ENCODE measurements around the gene FAH. TPM values are rescaled to one million over a fixed set of nuclear protein-coding genes. Genes with fewer than 3 reads are reported as not detected.

The FAH gene
- total RNA-seq, 1 donor from 2014 or later, result 35.6 TPM

- DNase-seq (ENCODE audit: low spot score), result no peak
Observed at GRCh38 chr15:80199869-80200268, 47.1 kb downstream of the FAH start.

GRCh38 chr15:80201256-80202015, 48.6 kb downstream of the FAH start:
- DNase-seq (ENCODE audit: low spot score), result peak; percentile 4

- DNase-seq (ENCODE audit: low spot score), result peak; percentile 5
Observed at GRCh38 chr15:80202016-80202315, 49.2 kb downstream of the FAH start.

- DNase-seq (ENCODE audit: low spot score), result no peak
Observed at GRCh38 chr15:80202641-80203360, 50.0 kb downstream of the FAH start.

- DNase-seq (ENCODE audit: low spot score), result no peak
Observed at GRCh38 chr15:80203361-80203885, 50.6 kb downstream of the FAH start.

GRCh38 chr15:80204231-80204630, 51.4 kb downstream of the FAH start:
- DNase-seq (ENCODE audit: low spot score), result no peak

GRCh38 chr15:80207887-80208286, 55.1 kb downstream of the FAH start:
- DNase-seq (ENCODE audit: low spot score), result no peak

- DNase-seq (ENCODE audit: low spot score), result no peak
Observed at GRCh38 chr15:80208758-80209734, 56.2 kb downstream of the FAH start.

GRCh38 chr15:80210611-80211573, 58.1 kb downstream of the FAH start:
- no peak for DNase-seq (ENCODE audit: low spot score)

GRCh38 chr15:80211976-80212375, 59.2 kb downstream of the FAH start:
- no peak for DNase-seq (ENCODE audit: low spot score)

GRCh38 chr15:80214910-80215309, 62.1 kb downstream of the FAH start:
- DNase-seq (ENCODE audit: low spot score), result no peak

- no peak for DNase-seq (ENCODE audit: low spot score)
Observed at GRCh38 chr15:80216141-80216540, 63.3 kb downstream of the FAH start.

GRCh38 chr15:80216911-80217310, 64.1 kb downstream of the FAH start:
- DNase-seq (ENCODE audit: low spot score), result no peak

- no peak for DNase-seq (ENCODE audit: low spot score)
Observed at GRCh38 chr15:80217327-80217900, 64.6 kb downstream of the FAH start.

GRCh38 chr15:80219955-80220354, 67.2 kb downstream of the FAH start:
- DNase-seq (ENCODE audit: low spot score), result no peak

- no peak for DNase-seq (ENCODE audit: low spot score)
Observed at GRCh38 chr15:80228959-80229610, 76.3 kb downstream of the FAH start.

- no peak for DNase-seq (ENCODE audit: low spot score)
Observed at GRCh38 chr15:80231371-80231770, 78.6 kb downstream of the FAH start.

- no peak for DNase-seq (ENCODE audit: low spot score)
Observed at GRCh38 chr15:80233581-80233980, 80.8 kb downstream of the FAH start.

- no peak for DNase-seq (ENCODE audit: low spot score)
Observed at GRCh38 chr15:80234883-80235282, 82.1 kb downstream of the FAH start.

Measured in mucosa of gallbladder (tissue), 1 donor.